Neutrophil (primary cell): ENCODE measurements around the gene TUB.

Experiments used
- H3K27ac ChIP-seq: fragments of 200-600 bp; sonication (generic); 2 replicates; pipeline ENCODE4 v1.5.1; 2016; ENCODE audit warnings: mild to moderate bottlenecking, moderate library complexity
- H3K27me3 ChIP-seq: fragments of 200-600 bp; sonication (generic); 2 replicates; pipeline ENCODE4 v1.6.0; 2016; ENCODE audit warnings: mild to moderate bottlenecking
- H3K36me3 ChIP-seq: fragments of 200-600 bp; sonication (generic); 2 replicates; pipeline ENCODE4 v1.5.1; 2017
- H3K4me1 ChIP-seq, 2 experiments: fragments of 200-600 bp in 1 of 2; sonication (generic) in 1 of 2; 1 replicate in 1 of 2; 2 replicates in 1 of 2; pipeline versions ENCODE4 v1.5.1 to v1.6.1; 2013 to 2016; ENCODE audit warnings: low read depth in 1 of 2, low read length in 1 of 2, mild to moderate bottlenecking in 1 of 2, moderate library complexity in 1 of 2; ENCODE audit not compliant: control insufficient read depth in 1 of 2, insufficient read depth in 1 of 2
- H3K4me3 ChIP-seq, 2 experiments: fragments of 200-600 bp in 1 of 2; sonication (generic) in 1 of 2; 1 replicate in 1 of 2; 2 replicates in 1 of 2; pipeline ENCODE4 v1.5.1; 2013 to 2016; ENCODE audit warnings: low read depth in 1 of 2, low read length in 1 of 2, mild to moderate bottlenecking in 1 of 2, moderate library complexity in 1 of 2
- H3K9me3 ChIP-seq: fragments of 200-600 bp; sonication (generic); 2 replicates; pipeline ENCODE4 v1.5.1; 2016
- CTCF ChIP-seq: fragments of 200-600 bp; sonication (generic); IDR thresholded peaks from 2 replicates; pipeline ENCODE4 v1.5.1; 2016; ENCODE audit warnings: antibody characterized with exemption

The TUB gene

GRCh38 chr11:8080674-8081590 is at the start of gene TUB:
TSS of gene TUB (plus strand) at chr11:8081211. CDS start at chr11:8081511, 300 bp downstream.
- Histone ChIP-seq H3K4me3 (no peak within 1 kb of the TSS), H3K27me3 (peaks cover 96% of the 10 kb centered on the region), H3K4me1 (no peaks in the 10 kb centered on the region), H3K36me3 (no peaks in the 10 kb centered on the region), H3K9me3 (no peaks in the 10 kb centered on the region), H3K27ac (no peak within 1 kb of the TSS)
- TF ChIP-seq CTCF, result no peak

GRCh38 chr11:8031248-8032115 is 49.5 kb upstream of the TUB start:
- no peaks in the 10 kb centered on the region for H3K4me1 ChIP-seq
- H3K9me3 ChIP-seq, result no peaks in the 10 kb centered on the region
- peaks cover 71% of the 10 kb centered on the region for H3K27me3 ChIP-seq
- no peak overlapping the region for H3K4me3 ChIP-seq
- TF ChIP-seq CTCF, result no peak
- no peaks in the 10 kb centered on the region for H3K36me3 ChIP-seq
- H3K27ac ChIP-seq, result no peak overlapping the region

GRCh38 chr11:8032122-8032521 is 48.9 kb upstream of the TUB start:
- H3K9me3 ChIP-seq, result no peaks in the 10 kb centered on the region
- no peak overlapping the region for H3K4me3 ChIP-seq
- H3K36me3 ChIP-seq, result no peaks in the 10 kb centered on the region
- TF ChIP-seq CTCF, result no peak
- no peak overlapping the region for H3K27ac ChIP-seq
- peaks cover 64% of the 10 kb centered on the region for H3K27me3 ChIP-seq
- no peaks in the 10 kb centered on the region for H3K4me1 ChIP-seq

- no peaks in the 10 kb centered on the region for H3K4me1 ChIP-seq
- H3K27me3 ChIP-seq, result peaks cover 58% of the 10 kb centered on the region
- peak; percentile 21 for TF ChIP-seq CTCF
- no peak overlapping the region for H3K27ac ChIP-seq
- no peaks in the 10 kb centered on the region for H3K9me3 ChIP-seq
- no peak overlapping the region for H3K4me3 ChIP-seq
- H3K36me3 ChIP-seq, result no peaks in the 10 kb centered on the region
Measured at GRCh38 chr11:8032576-8033304, 48.3 kb upstream of the TUB start.
